Measurements from ENCODE around the gene PLB1. TPM values are rescaled to one million over a fixed set of nuclear protein-coding genes. Genes with fewer than 3 reads are reported as not detected.
A peak's percentile ranks its signal among the peaks of the same experiment; 100 is the strongest.

The PLB1 gene
- total RNA-seq, 1 experiment from 2014 or later: 0.44 TPM

DNA sequence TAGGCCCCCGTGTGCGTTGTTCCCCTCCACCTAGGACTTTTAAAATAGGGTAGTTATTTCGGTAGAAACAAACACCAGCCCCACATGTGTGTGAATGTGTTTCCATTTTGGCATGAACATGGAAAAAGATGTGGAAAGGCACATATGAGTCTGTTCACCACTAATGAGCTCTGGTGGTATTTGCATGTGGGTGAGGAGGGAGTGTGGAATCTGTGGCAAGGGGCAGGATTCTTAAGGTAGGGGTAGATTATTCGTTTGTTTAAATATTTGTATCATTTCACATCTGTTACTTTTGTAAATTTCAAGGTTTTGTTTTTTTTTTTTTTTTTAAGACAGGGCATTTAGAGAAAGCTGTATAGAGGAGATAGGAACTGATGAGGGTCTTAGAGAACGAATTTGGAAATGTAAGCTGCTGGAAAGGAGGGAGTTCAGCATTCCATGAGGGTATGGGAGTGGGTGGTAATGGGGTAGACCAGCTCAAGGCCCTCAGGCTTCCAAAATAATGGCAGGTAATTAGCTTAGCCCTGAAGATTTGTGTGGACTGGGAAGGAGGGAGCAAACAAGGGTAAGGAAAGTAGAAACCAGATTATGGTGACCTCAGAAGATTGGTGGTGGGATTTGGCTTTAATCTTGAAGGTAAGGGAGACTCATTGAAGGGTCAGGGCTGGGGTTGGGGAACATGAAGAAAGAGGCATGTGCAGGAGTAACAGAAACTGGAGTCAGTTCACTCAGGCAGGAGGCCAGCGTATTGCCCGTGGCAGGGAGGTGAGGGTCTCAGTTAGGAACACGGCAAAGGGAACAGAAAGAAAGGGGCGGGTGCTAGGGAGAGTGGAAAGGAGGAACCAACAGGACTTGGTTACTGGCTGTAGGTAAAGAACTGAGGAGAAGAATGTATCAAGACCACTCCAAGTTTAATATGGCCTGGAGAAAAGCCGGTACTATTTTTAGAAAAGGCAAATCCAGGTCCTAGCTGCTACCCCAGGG, 123.6 kb downstream of the PLB1 start:
- ChIA-PET POLR2A (no interaction called here), CTCF (interaction anchor here (0.7 to 2.2 kb wide), 3 partner anchors 12 to 26 kb away, joined by 3 to 9 read pairs (median 7); no protein-coding TSS in a partner anchor)
- Mint-ChIP-seq H3K9me3 (no peaks in the 10 kb centered on the region), H3K4me1 (peaks cover 30% of the 10 kb centered on the region), H3K4me3 (no peak overlapping the region), H3K27ac (peak overlapping the region; percentile 50; the same call in 1 of the 2 replicates), H3K27me3 (ENCODE audit: low read depth) (no peaks in the 10 kb centered on the region; the same call in 1 of the 2 replicates), H3K36me3 (no peaks in the 10 kb centered on the region)
- ATAC-seq (no peak), DNase-seq (ENCODE audit: low spot score) (no peak)
- no peak for TF ChIP-seq ETV6 (CRISPR knock-in tag; IDR thresholded peaks at IDR 0.05)
- TF ChIP-seq, protein P1, sequence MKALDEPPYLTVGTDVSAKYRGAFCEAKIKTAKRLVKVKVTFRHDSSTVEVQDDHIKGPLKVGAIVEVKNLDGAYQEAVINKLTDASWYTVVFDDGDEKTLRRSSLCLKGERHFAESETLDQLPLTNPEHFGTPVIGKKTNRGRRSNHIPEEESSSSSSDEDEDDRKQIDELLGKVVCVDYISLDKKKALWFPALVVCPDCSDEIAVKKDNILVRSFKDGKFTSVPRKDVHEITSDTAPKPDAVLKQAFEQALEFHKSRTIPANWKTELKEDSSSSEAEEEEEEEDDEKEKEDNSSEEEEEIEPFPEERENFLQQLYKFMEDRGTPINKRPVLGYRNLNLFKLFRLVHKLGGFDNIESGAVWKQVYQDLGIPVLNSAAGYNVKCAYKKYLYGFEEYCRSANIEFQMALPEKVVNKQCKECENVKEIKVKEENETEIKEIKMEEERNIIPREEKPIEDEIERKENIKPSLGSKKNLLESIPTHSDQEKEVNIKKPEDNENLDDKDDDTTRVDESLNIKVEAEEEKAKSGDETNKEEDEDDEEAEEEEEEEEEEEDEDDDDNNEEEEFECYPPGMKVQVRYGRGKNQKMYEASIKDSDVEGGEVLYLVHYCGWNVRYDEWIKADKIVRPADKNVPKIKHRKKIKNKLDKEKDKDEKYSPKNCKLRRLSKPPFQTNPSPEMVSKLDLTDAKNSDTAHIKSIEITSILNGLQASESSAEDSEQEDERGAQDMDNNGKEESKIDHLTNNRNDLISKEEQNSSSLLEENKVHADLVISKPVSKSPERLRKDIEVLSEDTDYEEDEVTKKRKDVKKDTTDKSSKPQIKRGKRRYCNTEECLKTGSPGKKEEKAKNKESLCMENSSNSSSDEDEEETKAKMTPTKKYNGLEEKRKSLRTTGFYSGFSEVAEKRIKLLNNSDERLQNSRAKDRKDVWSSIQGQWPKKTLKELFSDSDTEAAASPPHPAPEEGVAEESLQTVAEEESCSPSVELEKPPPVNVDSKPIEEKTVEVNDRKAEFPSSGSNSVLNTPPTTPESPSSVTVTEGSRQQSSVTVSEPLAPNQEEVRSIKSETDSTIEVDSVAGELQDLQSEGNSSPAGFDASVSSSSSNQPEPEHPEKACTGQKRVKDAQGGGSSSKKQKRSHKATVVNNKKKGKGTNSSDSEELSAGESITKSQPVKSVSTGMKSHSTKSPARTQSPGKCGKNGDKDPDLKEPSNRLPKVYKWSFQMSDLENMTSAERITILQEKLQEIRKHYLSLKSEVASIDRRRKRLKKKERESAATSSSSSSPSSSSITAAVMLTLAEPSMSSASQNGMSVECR (CRISPR knock-in tag; IDR thresholded peaks at IDR 0.05; ENCODE audit: borderline replicate concordance): no peak

DNA sequence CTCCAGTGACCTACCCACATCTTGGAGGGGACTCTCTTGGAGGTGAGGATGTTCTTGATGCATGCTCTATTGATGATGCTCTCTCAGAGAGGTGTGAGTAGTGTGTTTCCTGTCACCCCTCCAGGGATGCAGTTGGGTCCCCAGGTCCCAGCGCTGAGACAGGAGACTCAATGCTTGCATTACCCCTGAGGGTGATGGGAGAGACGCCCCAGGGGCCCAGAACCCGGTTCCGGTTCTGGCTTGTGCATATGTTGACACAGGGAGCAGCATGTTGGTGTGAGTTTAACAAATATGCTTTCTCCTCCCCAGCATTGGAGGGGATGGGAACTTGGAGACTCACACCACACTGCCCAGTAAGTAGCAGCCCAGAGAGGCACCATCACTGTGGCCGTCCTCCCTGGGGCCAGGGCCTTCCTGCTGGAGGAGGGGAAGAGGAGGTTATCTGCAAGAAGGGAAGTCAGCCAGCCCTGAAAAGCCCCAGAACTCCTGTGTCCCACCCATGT, 124.5 kb downstream of the PLB1 start:
- H3K4me1 Mint-ChIP-seq: peaks cover 38% of the 10 kb centered on the region
- no peak for ATAC-seq
- CTCF ChIA-PET: interaction anchor here (1.7 to 2.2 kb wide), 3 partner anchors 13 to 134 kb away, joined by 7 to 14 read pairs (median 7); no protein-coding TSS in a partner anchor
- no peak for DNase-seq (ENCODE audit: low spot score)
- TF ChIP-seq ETV6 (CRISPR knock-in tag; IDR thresholded peaks at IDR 0.05): no peak
- no peak for TF ChIP-seq ESRRA (CRISPR knock-in tag; IDR thresholded peaks at IDR 0.05; ENCODE audit: borderline replicate concordance)
- TF ChIP-seq ZNF396 (CRISPR knock-in tag; IDR thresholded peaks at IDR 0.05; ENCODE audit: borderline replicate concordance): no peak
- no peak for TF ChIP-seq ZNF512 (CRISPR knock-in tag; IDR thresholded peaks at IDR 0.05; ENCODE audit: borderline replicate concordance)
- no peak for TF ChIP-seq MAX (CRISPR knock-in tag; IDR thresholded peaks at IDR 0.05)
- TF ChIP-seq, protein P2, sequence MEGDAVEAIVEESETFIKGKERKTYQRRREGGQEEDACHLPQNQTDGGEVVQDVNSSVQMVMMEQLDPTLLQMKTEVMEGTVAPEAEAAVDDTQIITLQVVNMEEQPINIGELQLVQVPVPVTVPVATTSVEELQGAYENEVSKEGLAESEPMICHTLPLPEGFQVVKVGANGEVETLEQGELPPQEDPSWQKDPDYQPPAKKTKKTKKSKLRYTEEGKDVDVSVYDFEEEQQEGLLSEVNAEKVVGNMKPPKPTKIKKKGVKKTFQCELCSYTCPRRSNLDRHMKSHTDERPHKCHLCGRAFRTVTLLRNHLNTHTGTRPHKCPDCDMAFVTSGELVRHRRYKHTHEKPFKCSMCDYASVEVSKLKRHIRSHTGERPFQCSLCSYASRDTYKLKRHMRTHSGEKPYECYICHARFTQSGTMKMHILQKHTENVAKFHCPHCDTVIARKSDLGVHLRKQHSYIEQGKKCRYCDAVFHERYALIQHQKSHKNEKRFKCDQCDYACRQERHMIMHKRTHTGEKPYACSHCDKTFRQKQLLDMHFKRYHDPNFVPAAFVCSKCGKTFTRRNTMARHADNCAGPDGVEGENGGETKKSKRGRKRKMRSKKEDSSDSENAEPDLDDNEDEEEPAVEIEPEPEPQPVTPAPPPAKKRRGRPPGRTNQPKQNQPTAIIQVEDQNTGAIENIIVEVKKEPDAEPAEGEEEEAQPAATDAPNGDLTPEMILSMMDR (IDR thresholded peaks at IDR 0.05): no peak
- no peak for TF ChIP-seq GRHL2 (CRISPR knock-in tag; IDR thresholded peaks at IDR 0.05; ENCODE audit: insufficient replicate concordance, severe bottlenecking)
- no peak for TF ChIP-seq SOX15 (CRISPR knock-in tag; IDR thresholded peaks at IDR 0.05)
- no peak for TF ChIP-seq FOXP1 (CRISPR knock-in tag; IDR thresholded peaks at IDR 0.05; ENCODE audit: borderline replicate concordance)
- TF ChIP-seq GTF2I (CRISPR knock-in tag; conservative IDR thresholded peaks at IDR 0.05): no peak
- TF ChIP-seq ZNF416 (CRISPR knock-in tag; IDR thresholded peaks at IDR 0.05): no peak
- TF ChIP-seq CDX4 (CRISPR knock-in tag; IDR thresholded peaks at IDR 0.05; ENCODE audit: borderline replicate concordance): no peak
- no peak for TF ChIP-seq ZNF232 (CRISPR knock-in tag; IDR thresholded peaks at IDR 0.05)
- TF ChIP-seq ZNF263 (CRISPR knock-in tag; IDR thresholded peaks at IDR 0.05; ENCODE audit: low read depth): no peak
- TF ChIP-seq FOXK1 (CRISPR knock-in tag; IDR thresholded peaks at IDR 0.05): no peak
- TF ChIP-seq GABPB1 (CRISPR knock-in tag; IDR thresholded peaks at IDR 0.05): no peak
- no peak for TF ChIP-seq ATF3 (CRISPR knock-in tag; conservative IDR thresholded peaks at IDR 0.05)
- TF ChIP-seq TEAD1 (CRISPR knock-in tag; IDR thresholded peaks at IDR 0.05): no peak
- TF ChIP-seq EMX1 (CRISPR knock-in tag; IDR thresholded peaks at IDR 0.05): no peak
- no peaks in the 10 kb centered on the region for H3K36me3 Mint-ChIP-seq
- POLR2A ChIA-PET: no interaction called here
- no peaks in the 10 kb centered on the region for H3K9me3 Mint-ChIP-seq
- no peaks in the 10 kb centered on the region; the same call in 1 of the 2 replicates for H3K27me3 Mint-ChIP-seq (ENCODE audit: low read depth)
- no peak overlapping the region for H3K4me3 Mint-ChIP-seq
- no peak overlapping the region for H3K27ac Mint-ChIP-seq
